ENCODE results near the gene WDR72. TPM values are rescaled to one million over a fixed set of nuclear protein-coding genes. Genes with fewer than 3 reads are reported as not detected.

The WDR72 gene
- total and polyA plus RNA-seq, 2 of the 8 experiments (the other 6 are each of a cell fraction or from before 2014, with no cell fraction given) = 1.2 to 1.9 TPM

GRCh38 chr15:53625260-53625659 lies 134.2 kb downstream of the WDR72 start:
- Histone ChIP-seq H2BK5ac (ENCODE audit: low read depth, low read length) (no peak overlapping the region), H3K4me2 (ENCODE audit: insufficient read depth in 1 of 2, low read depth in 2 of 2, low read length in 2 of 2) (peak overlapping the region in 1 of 2 experiments; percentile 29; a peak in 2 of 4 replicates), H3K36me3 (ENCODE audit: control insufficient read depth in 2 of 4, insufficient read depth in 4 of 4, low read length in 3 of 4) (no peaks in the 10 kb centered on the region), H3K4ac (replicated peaks; ENCODE audit: insufficient read length, low read depth, low read length) (no peak overlapping the region), H3K4me3 (ENCODE audit: extremely low read depth in 1 of 4, insufficient read depth in 2 of 4, low read depth in 3 of 4, low read length in 4 of 4) (peak overlapping the region in 1 of 4 experiments; percentile 24; a peak in 1 of 8 replicates), H3K27me3 (replicated peaks in 1 of 4; ENCODE audit: control insufficient read depth in 3 of 4, extremely low read depth in 1 of 4, insufficient read depth in 3 of 4, low read length in 3 of 4) (no peaks in the 10 kb centered on the region), H3K79me2 (ENCODE audit: control insufficient read depth in 1 of 2, insufficient read depth in 2 of 2, low read length in 2 of 2) (no peaks in the 10 kb centered on the region), H2BK12ac (ENCODE audit: low read depth, low read length) (no peak overlapping the region; the same call in 1 of the 2 replicates), H3K23me2 (ENCODE audit: low read depth, low read length) (no peaks in the 10 kb centered on the region), H4K5ac (ENCODE audit: insufficient read length, low read depth, low read length) (peak overlapping the region; percentile 51), H3K9ac (replicated peaks in 1 of 4; ENCODE audit: extremely low read depth in 1 of 4, low read depth in 3 of 4, low read length in 3 of 4) (no peak overlapping the region), H3K23ac (ENCODE audit: insufficient read length) (no peak overlapping the region), H2BK15ac (ENCODE audit: low read length) (no peak overlapping the region), H3K56ac (replicated peaks; ENCODE audit: insufficient read length, low read depth, low read length) (no peak overlapping the region), H2BK20ac (ENCODE audit: low read length) (no peak overlapping the region), H3K9me3 (ENCODE audit: insufficient read depth in 2 of 2, low read depth in 1 of 2, low read length in 1 of 2) (no peaks in the 10 kb centered on the region), H2AFZ (ENCODE audit: low read length) (no peak overlapping the region), H2BK120ac (replicated peaks; ENCODE audit: low read depth, low read length) (no peak overlapping the region), H3K4me1 (replicated peaks in 1 of 4; ENCODE audit: control insufficient read depth in 3 of 4, insufficient read depth in 4 of 4, low read length in 3 of 4) (peaks cover 2 to 5% (median 4%) of the 10 kb centered on the region in 4 experiments; a peak in 6 of 7 replicates), H4K8ac (ENCODE audit: extremely low read depth, insufficient read depth, low read length) (no peak overlapping the region), H4K91ac (replicated peaks; ENCODE audit: insufficient read length, low read length) (no peak overlapping the region), H2AK5ac (ENCODE audit: low read depth, low read length) (no peak overlapping the region), H3K18ac (ENCODE audit: extremely low read depth, low read length) (peak overlapping the region; percentile 10; the same call in 1 of the 2 replicates), H3K27ac (ENCODE audit: low read depth, low read length) (no peak overlapping the region), H4K20me1 (replicated peaks in 1 of 2; ENCODE audit: control insufficient read depth in 1 of 2, insufficient read depth in 2 of 2, low read length in 2 of 2) (no peaks in the 10 kb centered on the region), H3K79me1 (ENCODE audit: low read depth, low read length) (no peaks in the 10 kb centered on the region), H3K14ac (ENCODE audit: insufficient read length) (no peak overlapping the region)
- peak in 1 of 2 experiments; percentile 46 for DNase-seq (ENCODE audit: low read depth in 1 of 2, low spot score in 2 of 2)
- POLR2A ChIA-PET (ENCODE audit: partially characterized antibody) = no interaction called here
- peak; percentile 91 for FAIRE-seq
- CTCF ChIA-PET (ENCODE audit: partially characterized antibody) = interaction anchor here (1.1 kb wide), 1 partner anchor 10 kb away, joined by 3 read pairs; no protein-coding TSS in a partner anchor
- peak in 1 of 2 experiments; percentile 30; a peak in 1 of 4 replicates for TF ChIP-seq HDAC2 (IDR thresholded peaks at IDR 0.05; ENCODE audit: borderline replicate concordance in 1 of 2, low read depth in 2 of 2, low read length in 2 of 2)
- no peak for TF ChIP-seq TAF1 (IDR thresholded peaks at IDR 0.05; ENCODE audit: low read depth, low read length)
- peak; percentile 90; the same call in 1 of the 2 replicates for TF ChIP-seq POU5F1 (IDR thresholded peaks at IDR 0.05; ENCODE audit: low read depth, low read length)
- TF ChIP-seq CHD2 (IDR thresholded peaks at IDR 0.05; ENCODE audit: low read length) = 0 out of 2 replicates have a peak, but pooled peaks have one; percentile 9
- peak; percentile 95 for TF ChIP-seq CEBPB (IDR thresholded peaks at IDR 0.05; ENCODE audit: low read depth, low read length)
- TF ChIP-seq CBX5 (IDR thresholded peaks at IDR 0.05; ENCODE audit: low read depth, low read length) = no peak
- no peak for TF ChIP-seq CTBP2 (IDR thresholded peaks at IDR 0.05; ENCODE audit: borderline replicate concordance, insufficient read depth, insufficient read length, low read length)
- TF ChIP-seq SIX5 (IDR thresholded peaks at IDR 0.05; ENCODE audit: low read depth, low read length) = no peak
- TF ChIP-seq HDAC6 (IDR thresholded peaks at IDR 0.05; ENCODE audit: low read depth, low read length) = no peak
- TF ChIP-seq TBP (IDR thresholded peaks at IDR 0.05; ENCODE audit: low read depth, low read length) = no peak
- TF ChIP-seq KDM1A (IDR thresholded peaks at IDR 0.05; ENCODE audit: borderline replicate concordance, low read length) = no peak
- TF ChIP-seq POLR2A (IDR thresholded peaks at IDR 0.05; ENCODE audit: control extremely low read depth in 1 of 2, low read depth in 2 of 2, low read length in 2 of 2) = no peak
- TF ChIP-seq CTCF (IDR thresholded peaks at IDR 0.05; ENCODE audit: control extremely low read depth in 1 of 3, insufficient read depth in 1 of 3, low read depth in 1 of 3, low read length in 3 of 3) = no peak
